K562 (cell line): Measurements from ENCODE around the gene R3HDM2. TPM values are rescaled to one million over a fixed set of nuclear protein-coding genes. Genes with fewer than 3 reads are reported as not detected.

Experiments used
- ATAC-seq: fragments of 200-7000 bp; cut with Tn5 transposase; 3 replicates; pipeline ENCODE4 v1.9.1; 2020; ENCODE audit warnings: moderate library complexity
- BruUV-seq: library from RNA; stranded (reverse); fragments of 400-500 nt; replicated peaks from 2 replicates; lab custom pipeline; 2021; lab: Mats Ljungman, UMichigan
- CTCF ChIA-PET: fragments of 300-600 bp; formaldehyde crosslinking; extraction: SDS; loops from one replicate; lab custom pipeline; 2021; ENCODE audit warnings: low intra/inter-chr PET ratio; lab: Yijun Ruan, JAX
- POLR2A ChIA-PET: fragments of 300-600, 350-650 bp; sonication (Branson Sonifier 250); formaldehyde crosslinking; extraction: SDS; loops from one replicate; lab custom pipeline; 2021; ENCODE audit warnings: antibody characterized with exemption, inconsistent platforms; lab: Yijun Ruan, JAX
- DNase-seq, 4 experiments: peaks; one replicate each; pipeline versions ENCODE4 v3.0.0 to v3.0.0-alpha.2; 2011 to 2018; ENCODE audit warnings: low spot score in 3 of 4, mixed read lengths in 3 of 4; ENCODE audit errors: extremely low read depth in 1 of 4
- FAIRE-seq: peaks from 2 replicates; lab custom pipeline; 2011; peaks lifted over from hg19 to GRCh38; lab: Jason Lieb, UNC
- H2AFZ ChIP-seq: 2 replicates; pipeline ENCODE4 v1.6.0; 2011; ENCODE audit warnings: low read depth, low read length, control low read depth, inconsistent platforms
- H3K27ac ChIP-seq: fragments of 200-600 bp; 3 replicates; pipeline ENCODE4 v1.8.0; 2011; ENCODE audit warnings: low read depth, mild to moderate bottlenecking, control low read depth, inconsistent platforms, low read length, moderate library complexity, mixed read lengths; ENCODE audit errors: extremely low read depth
- H3K27me3 ChIP-seq, 2 experiments: fragments of 300-600 bp in 1 of 2; 2 replicates in 1 of 2; 3 replicates in 1 of 2; pipeline versions ENCODE4 v1.6.0 to v1.8.0; 2011; ENCODE audit warnings: inconsistent platforms in 2 of 2, low read length in 2 of 2, mild to moderate bottlenecking in 1 of 2, mixed read lengths in 1 of 2, moderate library complexity in 1 of 2; ENCODE audit not compliant: control insufficient read depth in 2 of 2, insufficient read depth in 2 of 2
- H3K36me3 ChIP-seq: fragments of 300-600 bp; 3 replicates; pipeline ENCODE4 v1.8.0; 2011; ENCODE audit warnings: mild to moderate bottlenecking, low read length, inconsistent platforms; ENCODE audit not compliant: control insufficient read depth, insufficient read depth
- H3K4me1 ChIP-seq, 2 experiments: fragments of 200-600 bp in 1 of 2; replicated peaks in 1 of 2; 2 replicates in 1 of 2; 3 replicates in 1 of 2; pipeline versions ENCODE4 v1.5.1 to v1.8.0; 2011; ENCODE audit warnings: inconsistent platforms in 2 of 2, low read length in 2 of 2, mild to moderate bottlenecking in 1 of 2, mixed read lengths in 1 of 2, moderate library complexity in 1 of 2; ENCODE audit not compliant: control insufficient read depth in 2 of 2, insufficient read depth in 2 of 2
- H3K4me2 ChIP-seq: 2 replicates; pipeline ENCODE4 v1.6.1; 2011; ENCODE audit warnings: low read length, control low read depth, inconsistent platforms, mixed read lengths; ENCODE audit not compliant: insufficient read depth
- H3K4me3 ChIP-seq: fragments of 200-600 bp; sonication (generic), shearing (Covaris generic); 2 replicates; pipeline ENCODE4 v1.5.1; 2016; ENCODE audit warnings: control low read depth, inconsistent platforms
- H3K79me2 ChIP-seq: fragments of 200-600 bp; 3 replicates; pipeline ENCODE4 v1.8.0; 2011; ENCODE audit warnings: low read length, inconsistent platforms; ENCODE audit not compliant: control insufficient read depth, insufficient read depth
- H3K9ac ChIP-seq, 2 experiments: 2 replicates each; pipeline versions ENCODE4 v1.6.0 to v1.6.1; 2011; ENCODE audit warnings: low read depth in 2 of 2, low read length in 2 of 2, control low read depth in 1 of 2, inconsistent platforms in 1 of 2, mild to moderate bottlenecking in 1 of 2, mixed read lengths in 1 of 2; ENCODE audit not compliant: insufficient read depth in 1 of 2
- H3K9me1 ChIP-seq: one replicate; pipeline ENCODE4 v1.6.0; 2011; ENCODE audit warnings: inconsistent platforms, mild to moderate bottlenecking, low read length, moderate library complexity; ENCODE audit not compliant: control insufficient read depth, insufficient read depth
- H3K9me3 ChIP-seq: replicated peaks from 2 replicates; pipeline ENCODE4 v1.5.1; 2011; ENCODE audit warnings: low read depth, low read length, inconsistent platforms; ENCODE audit not compliant: control insufficient read depth, insufficient read depth
- H4K20me1 ChIP-seq: replicated peaks from 2 replicates; pipeline ENCODE4 v1.6.1; 2011; ENCODE audit warnings: low read length, inconsistent platforms, mixed read lengths; ENCODE audit not compliant: control insufficient read depth, insufficient read depth
- EZH2 ChIP-seq: IDR thresholded peaks from 2 replicates; pipeline ENCODE4 v1.6.1; 2012; ENCODE audit warnings: low read depth, mild to moderate bottlenecking, inconsistent platforms, low read length, borderline replicate concordance
- HSF4 ChIP-seq: fragments of 250-450 bp; sonication (Bioruptor Pico); IDR thresholded peaks from 2 replicates; pipeline ENCODE4 v2.1.2; 2022; ENCODE audit warnings: mild to moderate bottlenecking, moderate library complexity, borderline replicate concordance
- MAZ ChIP-seq, 2 experiments: fragments of 450-650 bp in 1 of 2; sonication (generic) in 1 of 2; formaldehyde crosslinking; IDR thresholded peaks in 1 of 2; conservative IDR thresholded peaks in 1 of 2; 2 replicates each; pipeline versions ENCODE4 v1.4.0 to v1.5.0; 2020; ENCODE audit warnings: mild to moderate bottlenecking in 1 of 2, missing genetic modification reagents in 1 of 2
- MTA1 ChIP-seq: fragments of 450-650 bp; IDR thresholded peaks from 2 replicates; pipeline ENCODE4 v1.6.1; 2017; ENCODE audit warnings: borderline replicate concordance
- POLR3G ChIP-seq: IDR thresholded peaks from 2 replicates; pipeline ENCODE4 v1.6.1; 2011; ENCODE audit not compliant: insufficient read length, insufficient replicate concordance; ENCODE audit errors: extremely low read depth
- SMARCC2 ChIP-seq: fragments of 450-650 bp; IDR thresholded peaks from 2 replicates; pipeline ENCODE4 v1.6.1; 2017; ENCODE audit warnings: antibody characterized with exemption, moderate library complexity, mild to moderate bottlenecking, low read depth
- SREBF2 ChIP-seq: sonication (generic); formaldehyde crosslinking; IDR thresholded peaks from 2 replicates; pipeline ENCODE4 v1.4.0; 2020; ENCODE audit warnings: mild to moderate bottlenecking, missing genetic modification reagents
- SRF ChIP-seq, 2 experiments: fragments of 250-450, 450-650 bp in 1 of 2; sonication (Bioruptor Pico) in 1 of 2; sonication (generic) in 1 of 2; formaldehyde crosslinking; IDR thresholded peaks; 2 replicates each; pipeline versions ENCODE4 v1.5.0 to v1.5.1; 2020 to 2022; ENCODE audit warnings: mild to moderate bottlenecking in 1 of 2, missing genetic modification reagents in 1 of 2
- ZNF134 ChIP-seq: fragments of 250-450 bp; sonication (Bioruptor Pico); conservative IDR thresholded peaks from 2 replicates; pipeline ENCODE4 v1.4.0; 2020
- WGBS: fragments of 100-300 bp; shearing (Covaris generic); methylation state at CpG from one replicate; pipeline ENCODE4 v1.1.6; 2016; ENCODE audit warnings: low coverage, mixed read lengths; ENCODE audit not compliant: insufficient coverage; ENCODE audit errors: missing lambda C conversion rate; 5-methylcytosine and 5-hydroxymethylcytosine counted together
- in situ Hi-C: fragments of 300-500 bp; cut with MboI; formaldehyde crosslinking; loops from 4 replicates; pipeline ENCODE4 v1.15.0; 2018; ENCODE audit warnings: inconsistent platforms, mixed read lengths
- intact Hi-C: fragments of 100-400 bp; cut with micrococcal nuclease; formaldehyde crosslinking; loops from 2 replicates; pipeline ENCODE4 v1.14.2; 2022
- polyA plus RNA-seq, 8 experiments: library from polyadenylated mRNA; depleted of rRNA in 4 of 8; stranded (reverse) in 5 of 8; unstranded in 3 of 8; fragments of >200 nt; fragmentation: Nextera tagmentation in 2 of 8; fragmentation: Illumina TruSeq in 1 of 8; extraction: Ambion mirVana in 2 of 8; extraction: Trizol in 1 of 8; gene quantifications; 2 replicates each; pipeline versions ENCODE4 v1.2.1 to v1.2.3, GENCODE V29; 2011 to 2014; ENCODE audit warnings: inconsistent platforms in 1 of 8, missing spikeins in 1 of 8
- total RNA-seq, 7 experiments: library from RNA; depleted of rRNA in 6 of 7; stranded (reverse); fragments of >200 nt in 6 of 7; fragmentation: Illumina TruSeq in 2 of 7; extraction: Trizol in 2 of 7; gene quantifications; 2 replicates each; pipeline versions ENCODE4 v1.2.1 to v1.2.3, GENCODE V29; 2011 to 2021; ENCODE audit warnings: low replicate concordance in 1 of 7

The R3HDM2 gene
- total and polyA plus RNA-seq, 9 of the 15 experiments (the other 6 are each of a cell fraction or from before 2014, with no cell fraction given) = 3.3 to 18.8 (median 9.0) TPM

GRCh38 chr12:57419495-57419894 is 11.3 kb downstream of the R3HDM2 start:
- Histone ChIP-seq H3K27me3 (no peaks in the 10 kb centered on the region), H3K9me1 (no peaks in the 10 kb centered on the region), H3K9me3 (no peaks in the 10 kb centered on the region)
- TF ChIP-seq MTA1 (no peak), SRF (CRISPR knock-in tag; IDR thresholded peaks at IDR 0.05) (no peak), HSF4 (CRISPR knock-in tag) (no peak), SREBF2 (CRISPR knock-in tag) (no peak), SMARCC2 (no peak), ZNF134 (CRISPR knock-in tag) (no peak), POLR3G (no peak), MAZ (CRISPR knock-in tag; conservative IDR thresholded peaks at IDR 0.05 in 1 of 2, IDR thresholded peaks at IDR 0.05 in 1 of 2) (no peak), EZH2 (no peak)
- TF ChIP-seq, all 486 proteins: peak for 0
- 93% methylated on average over 2 of the region's 2 CpGs for WGBS
- ATAC-seq (no peak), FAIRE-seq (no peak), DNase-seq (no peak)
- H3K79me2 ChIP-seq = peaks cover 12% of the 10 kb centered on the region
- no peak overlapping the region for H3K4me3 ChIP-seq
- no peak overlapping the region for H2AFZ ChIP-seq
- in situ Hi-C loops = no loop called here
- intact Hi-C loops = no loop called here
- BruUV-seq = no TSS peak
- H3K4me2 ChIP-seq = no peak overlapping the region
- ChIA-PET CTCF (no interaction called here), POLR2A (interaction anchor here (0.8 to 2.2 kb wide), 5 partner anchors 9 to 19 kb away, joined by 3 to 11 read pairs (median 5); partner anchors contain the start of gene INHBC)
- peaks cover 7% of the 10 kb centered on the region; the same call in 1 of the 3 replicates for H3K36me3 ChIP-seq
- H4K20me1 ChIP-seq = no peaks in the 10 kb centered on the region
- H3K4me1 ChIP-seq = peaks cover 14 to 22% of the 10 kb centered on the region in 2 experiments
- no peak overlapping the region for H3K9ac ChIP-seq
- no peak overlapping the region for H3K27ac ChIP-seq
